ENCODE data around the gene CFC1B. TPM values are rescaled to one million over a fixed set of nuclear protein-coding genes. Genes with fewer than 3 reads are reported as not detected.

Gene CFC1B
- not detected in 2 replicates for total RNA-seq

GRCh38 chr2:130520992-130521391 lies at the start of gene CFC1B:
Gene CFC1B, plus strand, starts transcription at chr2:130521222. Its CDS starts 263 bp downstream, at chr2:130521485.

GRCh38 chr2:130509228-130509627 lies 11.8 kb upstream of the CFC1B start, which contains the start of gene POTEI:
Gene POTEI, minus strand, starts transcription at chr2:130509328. Its CDS starts 93 bp downstream, at chr2:130509235.

Other genes with a start within 250 kb of the CFC1B start
- 72.1 and 95.9 TPM in 2 replicates for gene IMP4, start 178.3 kb upstream of the CFC1B start, total RNA-seq
- 15.3 and 18.0 TPM in 2 replicates for gene PTPN18, start 165.2 kb upstream of the CFC1B start, total RNA-seq
- not detected in 2 replicates for gene POTEI, start 11.9 kb upstream of the CFC1B start, total RNA-seq
- not detected in 2 replicates for gene CFC1, start 78.4 kb downstream of the CFC1B start, total RNA-seq
- gene POTEJ, start 90.2 kb downstream of the CFC1B start, total RNA-seq: not detected in 2 replicates
- not detected in 2 replicates for gene GPR148, start 207.8 kb downstream of the CFC1B start, total RNA-seq
- not detected in 2 replicates for gene AMER3, start 234.3 kb downstream of the CFC1B start, total RNA-seq